Upper lobe of left lung (tissue), 4 donors: ENCODE data around the gene NDUFB7.

ENCODE experiments used
- EP300 ChIP-seq, 4 donors: sonication (generic); formaldehyde crosslinking; IDR thresholded peaks; one replicate each; pipeline ENCODE4 v1.5.1; 2017; ENCODE audit warnings: antibody characterized with exemption in 4 of 4, control low read depth in 2 of 4
- POLR2A ChIP-seq, 4 donors: fragments of 450-650 bp; IDR thresholded peaks; one replicate each; pipeline ENCODE4 v1.5.1; 2016 to 2017; ENCODE audit warnings: antibody characterized with exemption in 4 of 4, mild to moderate bottlenecking in 2 of 4
- POLR2AphosphoS5 ChIP-seq, 2 donors: sonication (generic); formaldehyde crosslinking; IDR thresholded peaks; one replicate each; pipeline ENCODE4 v1.5.1; 2017; ENCODE audit warnings: antibody characterized with exemption in 2 of 2
- TF ChIP-seq, protein P1 (sequence below), 6 experiments: fragments of 450-650 bp in 4 of 6; fragments of 200-600 bp in 2 of 6; sonication (generic) in 2 of 6; IDR thresholded peaks; one replicate each; pipeline ENCODE4 v1.5.1; 2016 to 2019; ENCODE audit warnings: antibody characterized with exemption in 6 of 6

DNA sequence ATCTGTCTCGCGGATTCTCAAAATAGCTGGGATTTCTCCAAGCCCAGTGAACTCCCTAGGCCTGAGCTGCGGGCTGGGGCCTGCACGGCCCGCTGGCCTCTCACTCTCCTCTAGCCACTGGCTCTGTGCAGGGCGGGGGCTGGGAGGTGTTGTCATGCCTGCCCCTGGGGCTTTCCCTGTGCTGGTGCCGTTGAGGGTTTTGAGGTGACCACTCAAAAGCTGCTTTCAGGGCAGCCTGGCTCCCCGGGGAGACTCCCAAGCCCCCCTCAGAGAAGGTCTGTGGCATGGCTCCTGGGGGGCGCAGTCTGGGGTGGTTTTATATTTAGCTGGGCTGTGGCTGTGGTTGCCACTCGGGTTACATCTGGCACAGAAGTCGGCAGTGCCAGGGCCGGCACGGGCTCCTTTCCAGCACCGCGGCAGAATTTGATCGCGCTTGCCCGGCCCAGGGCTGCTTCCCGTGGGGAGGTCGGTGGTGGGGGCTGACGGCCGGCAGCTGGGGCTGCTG lies 10.0 kb downstream of the NDUFB7 start:
- TF ChIP-seq, protein P1, sequence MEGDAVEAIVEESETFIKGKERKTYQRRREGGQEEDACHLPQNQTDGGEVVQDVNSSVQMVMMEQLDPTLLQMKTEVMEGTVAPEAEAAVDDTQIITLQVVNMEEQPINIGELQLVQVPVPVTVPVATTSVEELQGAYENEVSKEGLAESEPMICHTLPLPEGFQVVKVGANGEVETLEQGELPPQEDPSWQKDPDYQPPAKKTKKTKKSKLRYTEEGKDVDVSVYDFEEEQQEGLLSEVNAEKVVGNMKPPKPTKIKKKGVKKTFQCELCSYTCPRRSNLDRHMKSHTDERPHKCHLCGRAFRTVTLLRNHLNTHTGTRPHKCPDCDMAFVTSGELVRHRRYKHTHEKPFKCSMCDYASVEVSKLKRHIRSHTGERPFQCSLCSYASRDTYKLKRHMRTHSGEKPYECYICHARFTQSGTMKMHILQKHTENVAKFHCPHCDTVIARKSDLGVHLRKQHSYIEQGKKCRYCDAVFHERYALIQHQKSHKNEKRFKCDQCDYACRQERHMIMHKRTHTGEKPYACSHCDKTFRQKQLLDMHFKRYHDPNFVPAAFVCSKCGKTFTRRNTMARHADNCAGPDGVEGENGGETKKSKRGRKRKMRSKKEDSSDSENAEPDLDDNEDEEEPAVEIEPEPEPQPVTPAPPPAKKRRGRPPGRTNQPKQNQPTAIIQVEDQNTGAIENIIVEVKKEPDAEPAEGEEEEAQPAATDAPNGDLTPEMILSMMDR (IDR thresholded peaks at IDR 0.05), result no peak
- TF ChIP-seq POLR2A (IDR thresholded peaks at IDR 0.05) (no peak), POLR2AphosphoS5 (IDR thresholded peaks at IDR 0.05) (no peak), EP300 (IDR thresholded peaks at IDR 0.05) (no peak)
